GM12878 (cell line): ENCODE results near the gene MSI2.

Experiments used
- GABPA ChIP-seq: IDR thresholded peaks from 2 replicates; pipeline ENCODE4 v1.6.1; 2014; ENCODE audit warnings: antibody characterized with exemption, low read depth, mild to moderate bottlenecking, inconsistent platforms
- HCFC1 ChIP-seq: fragments of 150-350 bp; IDR thresholded peaks from 2 replicates; pipeline ENCODE4 v1.6.1; 2014; ENCODE audit warnings: low read length
- REST ChIP-seq: IDR thresholded peaks from 2 replicates; pipeline ENCODE4 v1.6.1; 2012; ENCODE audit warnings: mild to moderate bottlenecking, low read depth, low read length
- SMC3 ChIP-seq: IDR thresholded peaks from 2 replicates; pipeline ENCODE4 v1.6.1; 2011; ENCODE audit warnings: low read length, improper control_type of control experiment, borderline replicate concordance
- TF ChIP-seq, protein P1 (sequence below), 3 experiments: IDR thresholded peaks in 2 of 3; conservative IDR thresholded peaks in 1 of 3; 2 replicates each; pipeline ENCODE4 v1.5.1; 2011; ENCODE audit warnings: low read depth in 3 of 3, low read length in 3 of 3, mild to moderate bottlenecking in 3 of 3, control low read depth in 2 of 3, moderate library complexity in 2 of 3, inconsistent platforms in 1 of 3, mixed read lengths in 1 of 3; ENCODE audit not compliant: control insufficient read depth in 2 of 3, insufficient read depth in 1 of 3; ENCODE audit errors: extremely low read depth in 1 of 3

DNA sequence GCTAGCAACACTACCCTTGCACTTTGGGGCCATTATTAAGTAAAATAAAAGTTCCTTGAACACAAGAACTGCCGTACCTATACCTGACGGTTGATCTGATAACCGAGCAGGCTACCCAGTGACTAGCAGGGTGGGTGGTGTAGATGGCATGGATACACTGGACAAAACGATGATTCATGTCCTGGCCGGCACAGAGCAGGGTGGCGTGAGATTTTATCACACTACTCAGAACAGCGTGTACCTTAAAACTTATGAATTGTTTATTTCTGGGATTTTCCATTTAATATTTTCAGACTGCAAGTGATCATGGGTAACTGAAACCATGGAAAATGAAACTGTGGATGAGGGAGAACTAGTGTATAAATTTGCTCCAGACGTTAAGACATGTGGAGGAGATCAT is 41.0 kb upstream of the MSI2 start:
- TF ChIP-seq, protein P1, sequence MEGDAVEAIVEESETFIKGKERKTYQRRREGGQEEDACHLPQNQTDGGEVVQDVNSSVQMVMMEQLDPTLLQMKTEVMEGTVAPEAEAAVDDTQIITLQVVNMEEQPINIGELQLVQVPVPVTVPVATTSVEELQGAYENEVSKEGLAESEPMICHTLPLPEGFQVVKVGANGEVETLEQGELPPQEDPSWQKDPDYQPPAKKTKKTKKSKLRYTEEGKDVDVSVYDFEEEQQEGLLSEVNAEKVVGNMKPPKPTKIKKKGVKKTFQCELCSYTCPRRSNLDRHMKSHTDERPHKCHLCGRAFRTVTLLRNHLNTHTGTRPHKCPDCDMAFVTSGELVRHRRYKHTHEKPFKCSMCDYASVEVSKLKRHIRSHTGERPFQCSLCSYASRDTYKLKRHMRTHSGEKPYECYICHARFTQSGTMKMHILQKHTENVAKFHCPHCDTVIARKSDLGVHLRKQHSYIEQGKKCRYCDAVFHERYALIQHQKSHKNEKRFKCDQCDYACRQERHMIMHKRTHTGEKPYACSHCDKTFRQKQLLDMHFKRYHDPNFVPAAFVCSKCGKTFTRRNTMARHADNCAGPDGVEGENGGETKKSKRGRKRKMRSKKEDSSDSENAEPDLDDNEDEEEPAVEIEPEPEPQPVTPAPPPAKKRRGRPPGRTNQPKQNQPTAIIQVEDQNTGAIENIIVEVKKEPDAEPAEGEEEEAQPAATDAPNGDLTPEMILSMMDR (IDR thresholded peaks at IDR 0.05 in 2 of 3, conservative IDR thresholded peaks at IDR 0.05 in 1 of 3; ENCODE audit: control insufficient read depth in 2 of 3, extremely low read depth in 1 of 3, insufficient read depth in 1 of 3, low read depth in 3 of 3, low read length in 3 of 3): no peak
- TF ChIP-seq SMC3 (no peak), GABPA (no peak), REST (no peak), HCFC1 (no peak)
